Endothelial cell of umbilical vein (primary cell): ENCODE measurements around the gene UPB1. TPM values are rescaled to one million over a fixed set of nuclear protein-coding genes. Genes with fewer than 3 reads are reported as not detected.

Experiments
- BruUV-seq: library from RNA; stranded (reverse); fragments of 400-500 nt; replicated peaks from 2 replicates; lab custom pipeline; 2021; lab: Mats Ljungman, UMichigan
- CTCF ChIA-PET: fragments of 300-600, 350-600 bp; sonication (Branson Sonifier 250); formaldehyde crosslinking; loops from one replicate; lab custom pipeline; 2021; ENCODE audit warnings: antibody characterized with exemption, inconsistent platforms; lab: Charles Lee
- POLR2A ChIA-PET: fragments of 300-600, 350-600 bp; sonication (Branson Sonifier 250); formaldehyde crosslinking; loops from one replicate; lab custom pipeline; 2021; ENCODE audit warnings: antibody characterized with exemption, inconsistent platforms; lab: Charles Lee
- DNase-seq: peaks from one replicate; pipeline ENCODE4 v3.0.0-alpha.2; 2011; ENCODE audit warnings: low read depth, low spot score
- FAIRE-seq: peaks from 2 replicates; lab custom pipeline; 2011; peaks lifted over from hg19 to GRCh38; lab: Jason Lieb, UNC
- H2AFZ ChIP-seq: 2 replicates; pipeline ENCODE4 v1.6.0; 2012; ENCODE audit warnings: low read depth, low read length, control low read depth, inconsistent platforms
- H3K27ac ChIP-seq: 2 replicates; pipeline ENCODE4 v1.5.1; 2011; ENCODE audit warnings: low read depth, mild to moderate bottlenecking, control low read depth, low read length, moderate library complexity; ENCODE audit not compliant: insufficient read depth
- H3K27me3 ChIP-seq, 2 experiments: 2 replicates each; pipeline versions ENCODE4 v1.6.0 to v1.6.1; 2011; ENCODE audit warnings: low read length in 2 of 2, mixed read lengths in 1 of 2; ENCODE audit not compliant: control insufficient read depth in 2 of 2, insufficient read depth in 2 of 2
- H3K36me3 ChIP-seq, 2 experiments: 2 replicates in 1 of 2; 3 replicates in 1 of 2; pipeline ENCODE4 v1.5.1; 2011; ENCODE audit warnings: low read length in 2 of 2, mild to moderate bottlenecking in 1 of 2, moderate library complexity in 1 of 2; ENCODE audit not compliant: control insufficient read depth in 2 of 2, insufficient read depth in 2 of 2; ENCODE audit errors: extremely low read depth in 1 of 2
- H3K4me1 ChIP-seq: 3 replicates; pipeline ENCODE4 v1.5.1; 2011; ENCODE audit warnings: mild to moderate bottlenecking, low read length; ENCODE audit not compliant: control insufficient read depth, insufficient read depth; ENCODE audit errors: extremely low read depth
- H3K4me2 ChIP-seq: 2 replicates; pipeline ENCODE4 v1.6.1; 2011; ENCODE audit warnings: low read length, control low read depth, mixed read lengths; ENCODE audit not compliant: insufficient read depth
- H3K4me3 ChIP-seq, 3 experiments: fragments of 200-600 bp in 1 of 3; sonication (generic), shearing (Covaris generic) in 1 of 3; replicated peaks in 1 of 3; 2 replicates each; pipeline ENCODE4 v1.5.1; 2011 to 2016; ENCODE audit warnings: control low read depth in 3 of 3, low read length in 3 of 3, mild to moderate bottlenecking in 2 of 3, inconsistent platforms in 1 of 3, low read depth in 1 of 3, moderate library complexity in 1 of 3; ENCODE audit not compliant: insufficient read depth in 1 of 3
- H3K79me2 ChIP-seq: 2 replicates; pipeline ENCODE4 v1.6.0; 2012; ENCODE audit warnings: low read length, inconsistent platforms; ENCODE audit not compliant: control insufficient read depth, insufficient read depth
- H3K9ac ChIP-seq: replicated peaks from 2 replicates; pipeline ENCODE3; 2011; ENCODE audit warnings: low read length, control low read depth; ENCODE audit not compliant: insufficient read depth; ENCODE audit errors: extremely low read depth
- H3K9me1 ChIP-seq: replicated peaks from 3 replicates; pipeline ENCODE4 v1.6.0; 2011; ENCODE audit warnings: mild to moderate bottlenecking, low read length; ENCODE audit not compliant: control insufficient read depth, insufficient read depth; ENCODE audit errors: extremely low read depth
- H3K9me3 ChIP-seq: replicated peaks from 2 replicates; pipeline ENCODE4 v1.5.1; 2012; ENCODE audit warnings: low read length, inconsistent platforms; ENCODE audit not compliant: control insufficient read depth, insufficient read depth
- H4K20me1 ChIP-seq: replicated peaks from 2 replicates; pipeline ENCODE3; 2011; ENCODE audit warnings: mild to moderate bottlenecking, low read length; ENCODE audit not compliant: control insufficient read depth, insufficient read depth; ENCODE audit errors: extremely low read depth
- CTCF ChIP-seq, 2 donors: IDR thresholded peaks; 1 replicate in 1 of 2; 2 replicates in 1 of 2; pipeline ENCODE4 v1.5.1; 2011; ENCODE audit warnings: low read length in 2 of 2, mild to moderate bottlenecking in 2 of 2, moderate library complexity in 2 of 2, control low read depth in 1 of 2, inconsistent platforms in 1 of 2, low read depth in 1 of 2; ENCODE audit not compliant: insufficient read depth in 1 of 2; ENCODE audit errors: extremely low read depth in 1 of 2
- EZH2 ChIP-seq: IDR thresholded peaks from 2 replicates; pipeline ENCODE4 v1.6.1; 2012; ENCODE audit warnings: borderline replicate concordance, low read depth, mild to moderate bottlenecking, moderate library complexity, low read length, inconsistent platforms; ENCODE audit not compliant: severe bottlenecking
- FOS ChIP-seq: IDR thresholded peaks from 2 replicates; pipeline ENCODE4 v1.6.1; 2011; ENCODE audit warnings: mild to moderate bottlenecking, low read length, moderate library complexity, borderline replicate concordance; ENCODE audit not compliant: insufficient read depth
- GATA2 ChIP-seq: IDR thresholded peaks from 2 replicates; pipeline ENCODE4 v1.7.0; 2011; ENCODE audit warnings: low read depth, mild to moderate bottlenecking, moderate library complexity, mixed read lengths, low read length; ENCODE audit not compliant: insufficient read length, insufficient read depth
- MAX ChIP-seq: IDR thresholded peaks from 2 replicates; pipeline ENCODE4 v1.6.1; 2011; ENCODE audit not compliant: insufficient read depth, insufficient read length
- MYC ChIP-seq: IDR thresholded peaks from one replicate; pipeline ENCODE4 v1.6.1; 2011; ENCODE audit warnings: mild to moderate bottlenecking, low read depth, low read length
- POLR2A ChIP-seq: IDR thresholded peaks from 2 replicates; pipeline ENCODE4 v1.6.1; 2012; ENCODE audit warnings: low read depth, mild to moderate bottlenecking, control low read depth, low read length
- POLR2AphosphoS5 ChIP-seq: IDR thresholded peaks from 2 replicates; pipeline ENCODE4 v1.6.1; 2012; ENCODE audit warnings: low read depth, mild to moderate bottlenecking, control low read depth, low read length, moderate library complexity; ENCODE audit not compliant: insufficient read depth
- dilution Hi-C: fragments of 300-500 bp; cut with MboI; formaldehyde crosslinking; loops from one replicate; pipeline ENCODE4 v1.15.0; 2019; ENCODE audit warnings: low sequenced_read_pairs; ENCODE audit not compliant: extremely low pct_ligation_motif_present
- intact Hi-C: fragments of 100-400 bp; cut with micrococcal nuclease; formaldehyde crosslinking; loops from one replicate; pipeline ENCODE4 v1.10.0; 2022
- polyA plus RNA-seq, 4 experiments: library from polyadenylated mRNA; depleted of rRNA in 3 of 4; stranded (reverse) in 3 of 4; unstranded in 1 of 4; fragments of >200 nt; gene quantifications; 2 replicates each; pipeline versions ENCODE4 v1.2.1 to v1.2.3, GENCODE V29; 2011 to 2012; ENCODE audit warnings: missing spikeins in 1 of 4
- total RNA-seq: library from RNA; stranded (reverse); gene quantifications from 2 replicates; pipeline ENCODE4 v1.2.3, GENCODE V29; 2021

Gene UPB1
- total and polyA plus RNA-seq, 2 donors (not counting 3 experiments of a cell fraction or from before 2014, with no cell fraction given) = 0.30 to 0.80 TPM

DNA sequence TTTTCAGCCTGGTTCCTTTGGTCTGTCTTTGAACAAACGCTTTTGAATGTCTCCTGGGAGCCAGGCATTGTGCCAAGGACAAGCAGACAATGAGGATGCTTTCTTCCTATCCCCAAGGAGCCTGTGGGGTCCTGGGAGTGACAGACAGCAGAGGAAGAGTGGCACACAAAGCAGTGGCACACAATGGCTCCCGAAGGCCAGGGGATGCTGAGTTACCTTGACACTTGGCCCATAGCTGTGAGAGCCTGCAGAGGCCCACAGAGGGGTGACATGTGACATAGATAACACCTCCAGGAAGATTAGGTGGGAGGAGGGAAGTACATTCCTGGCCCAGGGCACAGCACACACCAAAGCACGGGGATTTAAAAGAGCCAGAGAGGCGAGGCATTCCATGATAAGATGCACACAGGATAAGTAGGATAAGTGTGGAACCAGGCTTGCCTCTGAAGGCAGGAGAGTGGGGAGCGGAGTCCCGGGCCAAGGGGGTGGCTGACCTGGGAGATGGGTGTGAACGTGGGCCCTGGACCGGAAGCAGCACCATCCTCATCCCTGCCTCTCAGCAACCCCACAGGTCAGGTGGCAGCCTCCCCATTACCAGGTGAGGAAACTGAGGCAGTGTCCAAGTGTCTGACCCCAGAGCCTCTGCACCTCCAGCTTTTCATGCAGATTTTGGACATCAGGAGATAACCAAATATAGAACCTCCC is 6.3 kb downstream of the UPB1 start:
- ChIA-PET CTCF (interaction anchor here (1.3 to 4.0 kb wide), 5 partner anchors 14 to 178 kb away, joined by 4 to 64 read pairs (median 10); partner anchors contain the start of gene ADORA2A), POLR2A (no interaction called here)
- Histone ChIP-seq H3K9me3 (no peaks in the 10 kb centered on the region), H3K4me1 (peaks cover under 1% of the 10 kb centered on the region), H3K36me3 (no peaks in the 10 kb centered on the region), H3K9ac (no peak overlapping the region), H3K79me2 (no peaks in the 10 kb centered on the region), H3K9me1 (no peaks in the 10 kb centered on the region), H3K4me3 (no peak overlapping the region), H2AFZ (no peak overlapping the region), H3K4me2 (no peak overlapping the region), H3K27me3 (no peaks in the 10 kb centered on the region), H3K27ac (no peak overlapping the region), H4K20me1 (no peaks in the 10 kb centered on the region)
- DNase-seq (no peak), FAIRE-seq (no peak)
- dilution Hi-C loops = no loop called here
- BruUV-seq = no TSS peak
- no peak for TF ChIP-seq EZH2
- intact Hi-C loops = loop anchor here (5.0 kb wide), 1 partner anchor 229 kb away; the partner anchor contains the start of gene SPECC1L

GRCh38 chr22:24502034-24502433 is 6.9 kb downstream of the UPB1 start:
- Histone ChIP-seq H3K27ac (no peak overlapping the region), H3K4me3 (no peak overlapping the region), H2AFZ (no peak overlapping the region), H3K79me2 (no peaks in the 10 kb centered on the region), H3K27me3 (no peaks in the 10 kb centered on the region), H3K36me3 (no peaks in the 10 kb centered on the region), H3K9ac (no peak overlapping the region), H3K4me1 (peaks cover 7% of the 10 kb centered on the region), H3K9me1 (no peaks in the 10 kb centered on the region), H3K9me3 (no peaks in the 10 kb centered on the region), H4K20me1 (no peaks in the 10 kb centered on the region), H3K4me2 (no peak overlapping the region)
- ChIA-PET POLR2A (no interaction called here), CTCF (interaction anchor here (0.8 to 4.0 kb wide), 23 partner anchors 9 to 231 kb away, joined by 3 to 64 read pairs (median 6); partner anchors contain the start of genes ADORA2A and SPECC1L)
- dilution Hi-C loops = no loop called here
- BruUV-seq = no TSS peak
- intact Hi-C loops = loop anchor here (5.0 kb wide), 1 partner anchor 230 kb away; the partner anchor contains the start of gene SPECC1L
- no peak for FAIRE-seq
- TF ChIP-seq FOS (no peak), CTCF (IDR thresholded peaks at IDR 0.05; ENCODE audit: extremely low read depth in 1 of 2, insufficient read depth in 1 of 2, low read depth in 1 of 2, low read length in 2 of 2) (no peak), MAX (no peak), EZH2 (no peak), MYC (no peak), POLR2AphosphoS5 (no peak), GATA2 (no peak), POLR2A (no peak)
- DNase-seq = no peak
